B cell (primary cell): ENCODE measurements around the gene CMTM3.

ENCODE experiments used
- CTCF ChIP-seq: fragments of 200-600 bp; IDR thresholded peaks from one replicate; pipeline ENCODE4 v1.8.0; 2022; ENCODE audit warnings: antibody characterized with exemption, mild to moderate bottlenecking
- EZH2 ChIP-seq: IDR thresholded peaks from 2 replicates; pipeline ENCODE4 v1.6.1; 2012; ENCODE audit warnings: borderline replicate concordance, low read depth, mild to moderate bottlenecking, moderate library complexity, low read length; ENCODE audit not compliant: insufficient read depth, poor library complexity, severe bottlenecking

- TF ChIP-seq CTCF, result no peak
- no peak for TF ChIP-seq EZH2
Measured at GRCh38 chr16:66635406-66635805, 30.9 kb downstream of the CMTM3 start.
